GM18867 (cell line): Measurements from ENCODE around the gene AMH.

ENCODE experiments used
- ATAC-seq: cut with Tn5 transposase; IDR thresholded peaks from one replicate; pipeline ENCODE4 v1.9.1; 2021; ENCODE audit warnings: mild to moderate bottlenecking, moderate library complexity; ENCODE audit not compliant: unreplicated experiment

The AMH gene

DNA sequence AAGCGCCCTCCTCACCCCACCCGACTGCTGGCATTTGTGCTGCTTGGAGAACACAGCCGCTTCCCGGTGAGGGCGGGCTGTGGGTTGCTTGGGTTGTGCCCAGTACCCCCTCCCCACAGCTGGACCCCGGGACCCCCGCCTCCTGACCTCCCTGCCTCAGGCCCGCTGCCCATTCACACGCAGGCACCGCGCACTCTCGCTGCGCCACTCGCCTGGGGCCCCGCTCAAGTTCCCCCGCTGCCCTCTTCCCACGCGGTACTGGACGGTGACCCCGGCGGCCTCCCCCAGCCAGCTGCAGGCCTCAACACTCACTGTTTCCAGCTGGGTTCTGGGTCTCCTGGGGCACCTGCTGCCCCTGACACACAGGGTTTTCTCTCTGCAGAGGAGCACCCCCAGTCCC, 29.4 kb upstream of the AMH start:
- no peak for ATAC-seq

DNA sequence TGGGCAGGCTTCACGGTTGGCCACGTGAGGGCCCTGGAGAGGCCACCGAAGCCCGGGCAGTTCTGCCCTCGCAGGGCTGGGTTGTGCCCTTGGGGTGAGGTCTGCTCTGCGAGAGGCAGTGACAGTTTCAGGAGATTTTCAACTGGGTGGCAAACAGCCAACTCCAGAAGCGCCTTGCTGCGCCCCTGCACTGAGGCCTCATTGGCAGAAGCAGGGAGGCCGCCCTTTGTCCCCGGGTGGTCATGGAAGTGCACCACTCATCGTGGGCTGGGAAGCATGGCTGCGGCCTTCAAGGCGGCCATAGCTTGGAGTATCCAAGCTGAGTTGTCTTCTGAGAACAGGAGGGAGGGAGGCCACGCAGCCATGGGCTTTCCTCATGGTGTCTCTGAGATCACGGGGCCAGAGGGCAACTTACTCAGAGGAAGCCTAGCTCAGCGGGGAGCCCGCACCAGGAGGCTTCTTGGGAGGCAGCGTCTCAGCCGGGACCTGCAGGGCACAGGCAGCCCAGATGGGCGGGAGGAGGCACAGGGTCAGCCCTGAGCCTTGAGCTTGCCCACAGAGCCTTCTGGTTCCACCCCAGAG, 27.8 kb upstream of the AMH start:
- no peak for ATAC-seq

DNA sequence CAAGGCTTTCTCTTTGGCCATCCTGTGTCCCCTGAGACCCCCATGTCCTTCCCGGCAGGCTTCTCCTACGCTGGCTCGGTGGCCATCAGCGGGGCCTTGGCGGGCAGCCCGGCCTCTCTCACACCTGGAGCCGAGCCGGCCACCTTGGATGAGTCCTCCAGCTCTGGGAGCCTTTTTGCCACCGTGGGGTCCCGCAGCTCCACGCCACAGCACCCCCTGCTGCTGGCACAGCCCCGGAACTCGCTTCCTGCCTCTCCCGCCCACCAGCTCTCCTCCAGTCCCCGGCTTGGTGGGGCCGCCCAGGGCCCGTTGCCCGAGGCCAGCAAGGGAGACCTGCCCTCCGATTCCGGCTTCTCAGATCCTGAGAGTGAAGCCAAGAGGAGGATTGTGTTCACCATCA, 27.2 kb upstream of the AMH start:
- ATAC-seq: no peak

DNA sequence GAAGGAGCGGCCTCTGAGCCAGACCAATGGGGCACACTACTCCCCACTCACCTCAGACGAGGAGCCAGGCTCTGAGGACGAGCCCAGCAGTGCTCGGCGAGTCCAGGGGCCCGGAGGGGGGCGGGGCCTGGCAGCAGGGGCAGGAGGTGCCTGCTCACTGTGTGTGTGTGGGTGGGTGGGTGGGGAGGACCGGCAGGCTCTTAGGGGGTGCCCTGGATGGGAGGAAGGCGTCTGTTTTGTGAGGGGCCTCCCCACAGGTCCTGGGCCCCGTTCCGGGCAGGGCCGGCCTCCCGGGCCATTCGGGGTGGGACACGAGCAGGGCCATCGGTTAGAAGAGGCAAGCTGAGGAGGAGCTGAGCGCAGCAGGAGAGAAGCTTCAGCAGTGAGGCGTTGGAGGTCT, 25.7 kb upstream of the AMH start:
- no peak for ATAC-seq

DNA sequence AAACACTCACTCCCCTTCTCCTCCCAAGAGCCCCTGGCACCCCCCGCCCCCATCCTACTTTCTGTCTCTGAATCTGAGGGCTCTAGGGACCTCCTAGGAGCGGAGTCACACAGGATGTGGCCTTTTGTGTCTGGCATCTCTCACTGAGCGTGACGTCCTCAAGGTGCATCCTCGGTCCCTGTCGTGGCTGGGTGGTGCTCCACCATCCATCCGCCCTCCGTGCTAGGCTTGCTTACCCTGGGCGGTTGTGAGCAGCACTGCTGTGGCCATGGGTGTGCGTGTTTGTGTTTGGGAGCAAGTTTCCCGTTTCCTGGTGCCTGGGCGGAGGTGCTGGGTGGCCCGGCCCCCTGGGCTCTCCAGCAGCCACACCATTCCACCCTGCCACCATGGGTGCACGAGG, 25.2 kb upstream of the AMH start:
- ATAC-seq: no peak

DNA sequence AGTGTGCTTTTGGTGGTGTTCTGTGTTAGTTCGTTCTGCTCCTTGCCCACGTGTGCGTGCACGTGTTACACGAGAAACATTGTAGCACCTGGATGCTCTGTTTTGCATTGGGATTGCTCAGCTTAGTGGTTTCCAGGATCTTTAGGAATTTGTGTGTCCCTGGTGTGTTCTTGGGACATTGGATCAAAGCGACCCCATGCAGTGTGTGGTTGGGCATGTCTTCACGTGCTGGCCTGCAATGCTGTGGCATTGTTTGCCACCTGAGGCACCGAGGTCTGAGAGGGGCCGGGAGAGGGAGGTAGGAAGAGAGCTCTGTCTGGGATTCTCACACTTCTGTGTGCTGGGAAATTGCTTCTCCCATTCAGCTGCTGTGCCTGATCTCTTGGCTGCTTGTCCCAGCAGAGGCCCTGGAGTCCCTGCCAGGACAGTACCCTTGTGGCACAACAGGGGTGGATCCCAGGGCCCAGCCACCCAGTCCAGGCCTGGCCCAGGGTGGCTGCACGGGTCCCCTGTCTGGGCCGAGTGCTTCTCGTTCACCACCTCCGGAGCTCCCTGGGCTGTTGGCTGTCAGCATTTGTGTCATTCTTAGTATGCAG, 24.3 kb upstream of the AMH start:
- no peak for ATAC-seq

DNA sequence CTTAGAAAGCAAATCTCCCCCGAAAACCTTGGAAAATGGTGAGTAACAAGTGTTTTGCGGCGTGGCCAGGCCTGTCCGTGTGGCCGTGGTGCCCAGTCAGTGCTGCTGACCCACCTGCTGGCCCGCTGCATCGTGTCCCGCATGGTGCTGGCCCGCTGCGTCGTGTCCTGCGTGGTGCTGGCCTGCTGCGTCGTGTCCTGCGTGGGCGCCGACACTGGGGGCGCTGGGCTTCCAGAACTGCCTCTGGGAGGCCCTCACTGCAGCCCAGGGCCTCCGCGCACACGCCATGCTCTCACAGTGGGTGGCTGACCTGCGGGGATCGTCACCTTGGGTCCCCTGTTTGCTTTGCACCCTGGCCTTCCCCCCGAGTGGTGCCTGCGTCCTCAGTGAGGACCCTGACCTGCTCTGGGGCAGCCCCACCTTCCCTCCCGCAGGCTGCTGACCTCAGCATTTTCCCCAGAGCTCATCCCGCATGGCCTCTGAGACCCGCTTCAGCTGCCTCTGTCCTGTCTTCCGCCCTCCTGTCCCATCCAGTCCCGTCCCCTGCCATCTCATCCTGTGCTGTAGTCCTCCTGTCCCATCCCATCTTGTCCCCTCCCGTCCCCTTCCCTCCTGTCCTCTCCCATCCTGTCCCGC, 23.6 kb upstream of the AMH start:
- no peak for ATAC-seq

DNA sequence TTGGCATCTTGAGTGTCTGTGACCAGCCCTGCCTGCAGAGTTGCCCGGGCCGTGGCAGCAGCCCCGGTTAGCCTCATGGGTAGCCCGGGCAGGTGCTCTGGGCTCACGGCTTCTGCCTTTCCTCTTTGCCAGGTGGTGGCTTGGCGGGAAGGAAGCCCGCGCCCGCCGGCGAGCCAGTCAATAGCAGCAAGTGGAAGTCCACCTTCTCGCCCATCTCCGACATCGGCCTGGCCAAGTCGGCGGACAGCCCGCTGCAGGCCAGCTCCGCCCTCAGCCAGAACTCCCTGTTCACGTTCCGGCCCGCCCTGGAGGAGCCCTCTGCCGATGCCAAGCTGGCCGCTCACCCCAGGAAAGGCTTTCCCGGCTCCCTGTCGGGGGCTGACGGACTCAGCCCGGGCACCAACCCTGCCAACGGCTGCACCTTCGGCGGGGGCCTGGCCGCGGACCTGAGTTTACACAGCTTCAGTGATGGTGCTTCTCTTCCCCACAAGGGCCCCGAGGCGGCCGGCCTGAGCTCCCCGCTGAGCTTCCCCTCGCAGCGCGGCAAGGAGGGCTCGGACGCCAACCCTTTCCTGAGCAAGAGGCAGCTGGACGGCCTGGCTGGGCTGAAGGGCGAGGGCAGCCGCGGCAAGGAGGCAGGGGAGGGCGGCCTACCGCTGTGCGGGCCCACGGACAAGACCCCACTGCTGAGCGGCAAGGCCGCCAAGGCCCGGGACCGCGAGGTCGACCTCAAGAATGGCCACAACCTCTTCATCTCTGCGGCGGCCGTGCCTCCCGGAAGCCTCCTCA, 22.9 kb upstream of the AMH start:
- no peak for ATAC-seq

DNA sequence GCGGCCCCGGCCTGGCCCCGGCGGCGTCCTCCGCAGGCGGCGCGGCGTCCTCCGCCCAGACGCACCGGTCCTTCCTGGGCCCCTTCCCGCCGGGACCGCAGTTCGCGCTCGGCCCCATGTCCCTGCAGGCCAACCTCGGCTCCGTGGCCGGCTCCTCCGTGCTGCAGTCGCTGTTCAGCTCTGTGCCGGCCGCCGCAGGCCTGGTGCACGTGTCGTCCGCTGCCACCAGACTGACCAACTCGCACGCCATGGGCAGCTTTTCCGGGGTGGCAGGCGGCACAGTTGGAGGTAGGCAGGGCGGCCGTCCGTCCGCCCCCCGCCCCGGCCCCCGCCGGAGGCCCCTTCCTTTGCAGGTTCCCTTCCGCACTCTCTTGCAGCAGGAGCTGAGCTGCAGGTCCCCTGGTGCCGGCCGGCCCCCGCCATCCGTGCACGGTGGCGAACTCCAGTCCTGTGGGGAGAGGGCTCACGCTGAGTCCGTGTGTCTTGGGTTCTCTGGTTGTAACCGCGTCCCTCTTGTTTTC, 22.2 kb upstream of the AMH start:
- no peak for ATAC-seq

DNA sequence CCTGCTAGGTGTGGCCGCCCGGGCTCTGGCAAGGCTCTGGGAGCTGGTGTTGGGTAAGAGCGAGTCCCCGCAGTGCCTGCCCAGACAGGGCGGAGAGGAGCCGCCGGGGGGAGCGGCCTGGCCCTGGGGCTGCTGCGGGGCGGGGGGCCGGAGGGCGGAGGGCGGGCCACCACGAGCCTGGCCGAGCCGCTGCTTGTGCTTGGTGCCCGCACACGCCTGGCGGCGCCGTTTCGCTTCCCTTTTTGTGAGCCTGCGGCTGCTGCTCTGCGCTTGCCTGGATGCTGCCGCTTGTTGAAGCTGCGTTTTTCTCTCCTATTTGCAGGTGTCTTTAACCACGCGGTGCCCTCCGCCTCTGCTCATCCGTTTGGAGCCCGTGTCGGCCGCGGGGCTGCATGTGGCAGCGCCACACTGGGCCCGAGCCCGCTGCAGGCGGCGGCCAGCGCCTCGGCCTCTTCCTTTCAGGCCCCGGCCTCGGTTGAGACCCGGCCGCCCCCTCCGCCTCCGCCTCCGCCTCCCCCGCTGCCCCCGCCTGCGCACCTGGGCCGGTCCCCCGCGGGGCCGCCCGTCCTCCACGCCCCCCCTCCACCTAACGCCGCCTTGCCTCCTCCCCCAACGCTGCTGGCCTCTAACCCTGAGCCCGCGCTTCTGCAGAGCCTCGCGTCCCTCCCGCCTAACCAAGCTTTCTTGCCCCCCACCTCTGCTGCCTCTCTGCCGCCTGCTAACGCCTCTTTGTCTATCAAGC, 21.5 kb upstream of the AMH start:
- peak; percentile 38 for ATAC-seq

DNA sequence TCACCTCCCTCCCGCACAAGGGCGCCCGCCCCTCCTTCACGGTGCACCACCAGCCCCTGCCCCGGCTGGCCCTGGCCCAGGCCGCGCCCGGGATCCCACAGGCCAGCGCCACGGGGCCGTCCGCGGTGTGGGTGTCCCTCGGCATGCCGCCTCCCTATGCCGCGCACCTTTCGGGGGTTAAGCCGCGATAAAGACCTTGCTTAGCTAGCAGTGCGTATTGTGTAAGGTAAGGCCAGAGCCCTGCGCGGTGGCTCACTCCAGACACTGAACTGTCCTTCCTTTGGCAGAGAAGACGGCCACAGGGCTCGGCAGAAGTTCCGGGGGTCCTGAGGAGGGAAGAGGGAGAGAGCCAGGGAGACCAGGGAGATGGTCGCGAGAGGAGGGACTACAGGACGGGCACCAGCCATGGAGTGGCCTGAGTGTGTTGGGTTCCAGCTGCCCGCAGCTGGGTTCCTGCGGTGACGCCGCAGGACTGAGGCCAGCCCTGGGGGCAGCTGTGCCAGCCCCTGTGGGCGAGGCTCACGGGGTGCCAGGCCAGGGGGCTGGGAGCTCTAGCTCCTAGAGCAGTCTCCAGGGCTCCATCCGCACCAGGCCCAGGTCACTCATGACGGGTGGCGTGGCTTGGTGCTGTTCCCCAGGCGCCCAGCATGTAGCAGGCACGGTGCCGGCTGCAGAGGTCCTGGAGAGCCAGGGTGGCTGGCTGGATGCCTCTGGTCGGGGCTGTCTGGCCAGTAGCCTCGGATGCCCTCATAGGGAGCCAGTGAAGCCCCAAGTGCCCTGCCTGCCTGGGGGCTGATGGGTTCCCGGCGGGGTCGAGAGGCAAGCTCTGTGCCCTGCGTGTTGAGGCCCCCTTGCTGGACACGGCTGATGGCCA, 20.7 kb upstream of the AMH start:
- no peak for ATAC-seq

DNA sequence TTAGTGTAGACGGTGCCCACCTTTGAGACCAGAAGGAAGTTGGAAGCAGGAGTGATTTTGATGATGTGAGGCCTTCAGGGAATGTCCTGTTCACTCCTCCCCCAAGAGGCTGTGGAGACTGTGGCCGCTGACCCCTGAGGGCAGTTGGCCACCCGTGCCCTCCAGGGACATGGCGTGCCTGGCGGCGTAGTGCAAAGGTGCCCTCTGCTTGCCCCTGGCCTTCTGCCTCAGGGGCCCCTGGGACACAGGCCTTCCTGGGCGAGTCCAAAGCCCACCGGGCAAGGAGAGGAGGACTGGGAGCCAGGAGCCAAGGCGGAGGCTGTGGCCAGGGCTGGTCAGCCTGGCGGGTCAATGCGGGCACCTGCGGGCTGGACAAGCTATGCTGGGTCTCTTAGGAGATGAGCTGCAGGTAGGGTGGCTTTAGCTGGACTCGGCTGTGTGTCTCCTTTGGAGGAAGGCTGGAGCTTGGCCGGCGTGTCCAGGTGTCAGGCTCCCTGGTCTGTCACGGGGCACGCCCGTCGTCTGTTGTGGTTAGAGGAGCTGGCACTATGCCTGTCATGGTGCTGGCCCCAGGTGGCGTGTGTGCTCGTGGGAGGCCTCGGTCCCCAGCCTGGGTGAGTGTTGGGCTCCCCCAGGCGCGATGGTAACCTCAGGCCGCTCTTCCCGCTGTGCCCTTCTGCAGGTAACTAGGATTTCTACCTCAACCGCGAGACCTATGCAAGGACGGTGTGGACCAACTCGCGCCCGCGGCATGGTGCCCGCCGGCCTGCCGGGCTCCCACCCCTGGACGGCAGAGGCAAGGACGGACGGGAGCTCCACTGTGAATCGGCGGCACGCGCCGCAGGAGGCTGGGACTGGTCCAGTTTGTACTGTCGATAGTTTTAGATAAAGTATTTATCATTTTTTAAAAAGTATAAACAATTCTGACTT, 19.8 kb upstream of the AMH start:
- no peak for ATAC-seq

DNA sequence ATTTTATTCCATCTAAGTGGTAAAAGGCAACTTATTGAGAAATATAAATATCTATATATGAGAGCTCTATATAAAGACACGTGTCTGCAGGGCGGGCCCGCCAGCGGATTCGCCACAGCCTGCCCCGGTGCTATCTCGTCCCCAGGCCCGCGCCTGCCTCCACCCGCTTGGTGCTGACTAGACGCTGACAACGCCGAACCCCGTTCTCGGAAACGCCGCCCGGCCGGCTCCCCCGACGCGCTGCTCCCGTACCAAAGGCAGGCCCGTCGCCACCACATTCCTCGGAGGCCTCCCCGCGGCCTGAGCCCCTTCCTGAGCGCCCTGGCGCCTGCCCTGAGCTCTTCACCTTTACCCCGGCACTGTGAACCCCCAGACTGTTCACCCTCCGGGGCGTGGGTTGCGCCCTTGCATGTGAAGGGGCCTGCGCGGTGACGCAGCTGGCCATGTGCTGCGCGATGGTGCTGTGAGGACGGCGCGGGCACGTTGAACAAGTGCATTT, 19.0 kb upstream of the AMH start:
- no peak for ATAC-seq

DNA sequence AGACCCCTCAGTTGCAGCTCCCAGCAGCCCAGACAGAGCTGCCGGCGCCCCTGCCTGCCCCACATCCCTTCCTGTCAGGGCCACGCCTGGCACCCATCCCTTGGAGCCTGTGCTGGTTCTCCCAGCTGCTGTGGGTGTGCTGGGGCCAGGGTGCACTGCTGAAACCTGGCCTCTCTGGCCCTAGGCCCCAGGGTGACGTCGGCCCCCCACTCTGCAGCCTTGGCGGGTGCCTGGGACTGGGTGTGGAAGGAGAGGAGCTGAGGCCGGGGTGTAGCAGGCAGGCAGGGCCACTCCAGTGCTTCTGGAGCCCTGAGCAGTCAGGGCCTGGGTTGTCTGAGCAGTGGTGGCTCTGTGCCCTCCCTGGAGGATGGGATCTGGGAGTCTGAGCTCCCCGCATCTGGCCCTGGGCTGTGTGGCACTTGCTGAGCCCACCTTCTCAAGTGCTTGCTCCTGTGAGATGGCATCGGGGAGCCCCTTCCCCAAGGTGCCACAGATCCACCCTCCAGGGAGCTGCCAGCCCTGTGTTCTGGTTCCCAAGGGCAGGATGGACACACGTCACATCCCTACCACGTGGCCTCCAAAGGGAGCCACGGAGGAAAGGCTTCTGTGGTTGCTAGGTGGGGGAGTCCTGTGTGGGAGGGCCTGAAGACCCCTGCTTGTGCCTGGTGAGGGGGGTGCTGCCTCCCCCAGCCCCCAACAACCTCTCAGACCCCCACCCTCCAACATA, 18.2 kb upstream of the AMH start:
- ATAC-seq: no peak

DNA sequence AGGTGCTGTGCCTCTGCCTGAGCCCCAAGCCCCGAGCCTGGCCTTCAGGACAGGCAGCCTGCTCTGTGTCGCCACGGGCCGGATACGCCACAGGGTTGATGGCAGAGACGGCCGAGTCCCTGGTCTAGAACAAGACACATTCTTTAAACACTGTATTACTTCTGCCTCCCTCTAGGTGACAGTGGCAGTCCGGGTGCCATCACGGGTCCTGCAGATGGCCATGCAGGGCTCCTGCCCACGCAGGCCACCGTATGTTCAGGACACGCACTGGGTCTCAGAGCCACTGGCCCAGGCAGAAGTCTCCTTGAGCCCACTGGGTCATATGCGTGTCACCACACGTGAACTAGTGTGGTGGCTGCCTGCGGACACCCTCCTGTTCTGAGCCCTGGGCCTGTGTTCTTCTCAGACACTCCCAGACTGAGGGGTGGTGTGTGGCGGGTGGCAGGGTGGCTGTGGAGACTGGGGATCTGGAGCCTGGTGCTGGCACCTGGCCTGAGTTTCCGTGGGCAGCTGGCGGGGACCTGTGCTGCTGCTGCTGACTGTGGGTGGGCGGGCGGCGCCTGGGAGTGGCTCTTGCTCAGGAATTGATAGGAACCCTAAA, 17.4 kb upstream of the AMH start:
- ATAC-seq: no peak

DNA sequence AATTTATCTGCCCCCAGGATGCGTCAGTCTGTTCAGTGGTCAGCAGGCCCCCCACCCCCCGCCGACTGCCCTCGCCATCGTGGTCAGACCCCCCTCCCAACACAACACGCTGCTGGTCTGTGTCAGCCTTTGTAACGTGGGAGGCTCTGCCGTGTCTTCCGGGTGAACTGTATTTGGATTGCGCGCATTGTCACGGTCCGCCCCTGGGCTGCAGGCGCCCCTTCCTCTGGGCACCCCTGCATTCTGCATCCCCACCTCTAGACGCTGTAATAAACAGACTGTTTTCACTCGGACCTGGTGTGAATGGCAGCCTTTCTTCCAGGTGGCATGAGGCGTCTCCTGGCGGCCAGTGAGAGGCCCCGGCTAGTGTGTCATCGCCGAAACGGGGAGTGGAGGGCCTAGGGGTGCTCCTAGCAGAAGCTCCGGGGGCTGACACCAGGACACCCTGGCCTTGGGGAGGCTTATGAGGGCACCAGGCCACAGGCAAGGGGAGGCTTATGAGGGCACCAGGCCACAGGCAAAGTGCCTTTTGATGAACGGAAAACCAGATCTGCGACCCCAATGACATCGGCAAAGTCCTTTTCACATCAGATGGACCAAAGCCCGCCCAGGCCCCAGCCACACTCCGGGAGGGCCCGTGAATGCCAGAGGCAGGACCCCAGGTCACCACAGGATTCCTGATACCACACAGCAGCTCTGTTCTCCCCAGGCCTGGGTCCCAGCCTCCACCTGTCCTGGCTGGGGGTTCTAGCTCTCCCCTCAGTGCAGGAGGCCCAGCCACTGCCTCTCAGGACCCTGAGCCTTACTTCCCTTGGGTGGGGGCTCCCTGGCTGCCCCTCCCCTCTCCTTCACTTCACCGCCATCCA, 16.6 kb upstream of the AMH start:
- no peak for ATAC-seq
